Pons (tissue), 1 donor: ENCODE data around the gene FOXM1.

Experiments used
- DNase-seq: peaks from one replicate; pipeline ENCODE4 v3.0.0-alpha.2; 2016; ENCODE audit warnings: low spot score

Gene FOXM1

DNA sequence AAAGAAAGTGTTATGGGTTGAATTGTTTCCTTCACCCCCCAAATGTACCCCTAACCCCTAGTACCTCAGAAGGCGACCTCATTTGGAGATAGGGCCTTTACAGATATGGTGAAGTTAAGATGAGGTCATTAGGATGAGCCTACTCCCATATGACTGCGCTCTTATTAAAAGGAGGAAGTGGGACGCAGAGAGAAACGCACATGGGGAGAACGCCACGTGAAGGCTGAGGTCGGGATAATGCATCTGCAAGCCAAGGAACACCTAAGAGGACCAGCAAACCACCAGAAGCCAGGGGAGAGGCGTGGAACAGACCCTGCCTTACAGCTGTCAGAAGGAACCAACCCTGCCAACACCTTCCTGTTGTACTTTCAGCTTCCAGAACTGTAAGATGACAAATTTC, 40.4 kb downstream of the FOXM1 start:
- no peak for DNase-seq

GRCh38 chr12:2835691-2836403, 41.1 kb downstream of the FOXM1 start:
- no peak for DNase-seq

DNA sequence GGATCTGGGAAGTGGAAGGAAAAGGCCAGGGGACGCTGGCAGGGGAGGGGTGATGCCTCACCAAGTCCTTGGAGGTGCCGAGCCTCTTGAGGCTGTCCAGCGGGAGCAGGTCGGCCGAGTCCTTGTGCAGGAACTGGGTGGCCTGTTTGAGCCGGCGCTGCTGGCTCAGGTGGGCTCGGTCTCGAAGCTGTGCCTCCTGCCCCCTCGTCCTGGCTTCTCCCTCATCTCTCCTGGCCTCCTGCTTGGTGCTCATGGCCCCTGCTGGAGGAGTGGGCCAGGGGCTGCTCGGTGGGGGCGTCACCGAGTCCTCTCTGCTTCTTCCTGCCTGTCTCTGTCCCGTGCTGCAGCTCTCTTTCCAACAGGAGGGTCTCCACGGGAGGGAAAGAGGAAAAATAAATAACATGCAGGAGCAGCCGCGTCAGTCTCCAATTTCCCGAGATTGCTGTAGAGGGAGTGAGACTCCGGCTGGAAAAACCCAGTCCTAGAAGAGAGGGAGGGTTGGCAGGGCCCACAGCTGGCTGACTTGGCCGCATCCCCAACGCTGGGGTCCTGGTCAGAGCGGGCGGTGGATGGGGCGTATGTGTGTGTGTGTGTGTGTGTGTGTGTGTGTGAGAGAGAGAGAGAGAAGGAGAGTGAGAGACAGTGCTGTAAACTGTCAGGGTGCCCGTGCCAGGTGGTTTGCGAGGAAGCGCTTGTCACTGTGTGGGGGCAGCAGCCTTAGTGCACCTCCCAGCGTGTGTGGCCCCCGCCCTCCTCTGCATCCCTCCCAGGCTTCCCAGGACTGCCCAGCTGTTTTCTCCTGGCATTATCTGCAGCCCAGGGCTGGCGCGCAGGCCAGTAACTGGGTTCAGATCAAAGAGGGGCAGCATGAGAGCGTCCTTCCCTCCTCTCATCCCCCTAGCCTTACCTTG, 42.1 kb downstream of the FOXM1 start, which contains the start of gene NRIP2:
NRIP2 (minus strand) TSS at position 455 of the 911 bp plus-strand sequence; CDS start at position 403, 52 bp downstream.
- DNase-seq = peak; percentile 72

GRCh38 chr12:2833810-2834209, 43.2 kb downstream of the FOXM1 start:
- DNase-seq = no peak

- no peak for DNase-seq
These were observed 43.6 kb downstream of the FOXM1 start for GRCh38 chr12:2833327-2833726.

DNA sequence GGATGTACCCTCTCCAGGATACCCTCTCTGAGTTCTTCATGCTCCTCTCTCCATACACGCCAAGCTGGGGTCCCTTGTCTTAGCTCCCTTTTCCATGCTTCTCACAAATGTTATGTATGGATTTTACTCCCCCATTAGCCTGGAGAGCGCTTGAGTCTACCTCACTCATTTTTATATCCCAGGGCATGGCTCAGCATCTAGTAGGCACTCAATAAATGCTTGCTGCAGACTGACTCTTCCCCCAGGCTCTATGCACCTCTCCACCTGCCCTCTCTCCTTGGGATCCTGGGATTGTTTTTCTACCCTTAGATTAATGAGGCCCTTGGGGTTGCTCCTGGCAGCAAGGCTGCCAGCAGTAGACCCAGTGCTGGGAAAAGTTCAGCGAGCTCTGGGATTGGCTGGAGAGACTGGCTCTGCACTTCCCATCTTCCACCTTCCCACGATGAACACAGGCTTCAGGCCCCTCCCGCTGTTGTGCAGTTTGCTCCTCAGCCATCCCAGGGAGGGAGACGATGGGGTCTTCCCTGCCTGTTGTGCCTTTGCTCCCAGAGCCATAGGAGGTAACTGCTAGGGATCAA, 44.3 kb downstream of the FOXM1 start:
- DNase-seq = no peak

DNA sequence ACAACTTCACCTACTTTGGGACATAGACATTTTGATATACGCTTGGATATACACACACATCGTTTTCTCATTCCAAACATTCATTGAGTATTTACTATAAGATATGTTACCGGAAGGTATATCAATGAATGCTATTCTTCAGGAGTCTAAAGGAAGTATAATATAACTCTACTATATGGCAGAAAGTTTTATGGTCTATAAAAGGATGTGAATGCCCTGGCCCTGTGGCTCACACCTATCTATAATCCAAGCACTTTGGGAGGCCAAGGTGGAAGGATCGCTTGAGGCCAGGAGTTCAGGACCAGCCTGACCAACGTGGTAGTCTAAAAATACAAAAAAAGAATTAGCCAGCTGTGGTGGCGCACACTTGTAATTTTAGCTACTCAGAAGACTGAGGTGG, 47.7 kb downstream of the FOXM1 start:
- no peak for DNase-seq

GRCh38 chr12:2826721-2827515, 50.1 kb downstream of the FOXM1 start:
- no peak for DNase-seq

DNA sequence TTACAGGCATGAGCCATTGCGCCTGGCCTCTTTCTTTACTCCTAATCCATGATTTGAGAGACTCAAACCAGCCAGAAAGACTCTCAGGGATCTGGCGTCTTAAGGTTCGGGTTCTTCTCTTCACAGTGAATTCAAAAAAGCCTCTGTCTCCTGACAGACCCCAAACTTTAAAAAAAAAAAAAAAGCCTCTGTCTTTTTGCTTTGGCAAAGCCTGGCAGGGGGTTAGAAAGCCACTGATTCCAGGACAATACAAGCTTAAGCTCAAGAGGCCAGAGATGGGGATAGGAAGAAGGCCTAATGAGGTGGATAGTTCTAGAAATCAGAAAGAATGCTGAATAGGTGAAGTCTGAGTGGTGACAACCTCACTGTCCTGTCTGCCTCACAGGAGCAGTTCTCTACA, 50.9 kb downstream of the FOXM1 start:
- DNase-seq = no peak

DNA sequence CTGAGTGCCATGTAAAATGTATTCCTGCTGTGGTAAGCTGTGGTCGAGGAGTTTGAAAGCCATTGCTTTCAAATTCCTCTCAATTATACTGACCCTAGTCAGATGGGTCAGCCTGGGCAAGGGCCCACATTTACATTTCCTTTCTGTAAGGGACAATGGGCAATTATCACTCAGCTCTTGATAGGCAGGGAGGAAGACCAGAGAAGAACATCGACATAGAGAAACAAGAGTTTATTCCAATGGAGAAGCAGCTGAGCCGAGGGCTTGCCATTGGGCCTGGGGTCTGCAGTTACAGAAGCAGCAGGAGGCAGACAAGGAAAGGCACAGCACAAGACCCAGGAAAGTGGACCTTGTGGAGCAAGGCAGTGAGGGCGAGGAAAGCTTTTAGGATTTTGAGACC, 51.8 kb downstream of the FOXM1 start:
- peak; percentile 85 for DNase-seq

- DNase-seq = no peak
These were observed 52.4 kb downstream of the FOXM1 start for GRCh38 chr12:2824541-2824940.

- no peak for DNase-seq
These were observed 53.5 kb downstream of the FOXM1 start for GRCh38 chr12:2823483-2823882.

GRCh38 chr12:2820432-2820831, 56.5 kb downstream of the FOXM1 start:
- no peak for DNase-seq

DNA sequence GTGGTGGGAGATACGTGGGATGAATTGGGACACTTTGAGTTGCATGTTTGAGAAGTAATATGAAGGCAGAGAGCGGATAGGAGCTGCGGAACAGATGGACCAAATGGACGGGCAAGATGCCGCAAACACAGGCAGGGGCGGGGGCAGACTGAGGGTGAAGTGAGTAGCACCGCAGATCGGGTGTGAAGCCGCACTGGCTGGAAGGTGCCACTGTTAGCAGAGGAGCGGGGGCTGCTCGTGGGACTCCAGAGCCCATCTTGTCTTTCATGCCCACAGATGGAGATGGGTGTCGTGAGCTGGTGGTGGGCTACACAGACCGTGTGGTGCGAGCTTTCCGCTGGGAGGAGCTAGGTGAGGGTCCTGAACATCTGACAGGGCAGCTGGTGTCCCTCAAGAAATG, 57.2 kb downstream of the FOXM1 start:
- DNase-seq = no peak

DNA sequence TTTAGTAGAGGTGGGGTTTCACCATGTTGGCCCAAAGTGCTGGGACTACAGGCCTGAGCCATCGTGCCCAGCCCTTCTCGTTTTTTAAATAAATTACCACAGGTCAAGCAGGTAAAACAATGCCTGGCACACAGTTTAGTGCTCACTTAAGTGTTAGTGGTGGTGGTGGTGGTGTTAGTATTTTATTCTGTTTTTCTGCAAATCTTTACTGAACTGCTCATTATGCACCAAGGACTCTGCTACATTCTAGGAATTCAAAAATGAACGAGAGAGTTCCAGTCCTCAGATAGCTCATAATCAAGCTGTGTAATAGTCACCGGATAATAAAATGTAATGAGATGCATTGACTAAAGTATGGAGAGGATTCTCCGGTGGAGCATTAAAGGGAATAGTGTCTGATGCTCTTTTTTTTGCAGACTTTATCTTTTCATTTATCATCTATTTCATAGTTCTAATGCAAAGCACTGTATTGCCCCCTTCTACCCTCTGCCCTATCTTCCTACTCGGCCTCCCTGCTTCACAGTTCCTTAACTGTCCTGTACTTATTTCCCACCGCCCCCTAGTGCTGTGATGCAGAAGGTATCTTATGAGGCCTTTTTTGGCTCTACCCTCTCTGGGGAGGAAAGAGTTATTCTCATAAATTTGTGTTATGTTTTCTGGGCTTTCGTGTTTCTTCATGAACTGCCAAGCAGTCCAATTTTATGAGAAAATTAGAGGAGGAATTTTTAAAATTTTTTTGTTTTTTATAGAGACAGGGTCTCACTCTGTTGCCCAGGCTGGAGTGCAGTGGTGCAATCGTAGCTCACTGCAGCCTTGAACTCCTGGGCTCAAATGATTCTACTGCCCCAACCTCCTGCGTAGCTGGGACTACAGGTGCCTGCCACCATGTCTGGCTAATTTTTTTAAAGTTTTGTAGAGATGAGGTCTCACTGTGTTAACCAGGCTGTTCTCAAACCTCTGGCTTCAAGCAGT, 63.5 kb downstream of the FOXM1 start:
- peak; percentile 65 for DNase-seq

- DNase-seq = peak; percentile 100
These were observed 64.4 kb downstream of the FOXM1 start, which contains the start of gene ITFG2 for GRCh38 chr12:2812290-2813213. Gene ITFG2 (plus strand): TSS chr12:2812668. CDS start chr12:2812761, 93 bp downstream.

DNA sequence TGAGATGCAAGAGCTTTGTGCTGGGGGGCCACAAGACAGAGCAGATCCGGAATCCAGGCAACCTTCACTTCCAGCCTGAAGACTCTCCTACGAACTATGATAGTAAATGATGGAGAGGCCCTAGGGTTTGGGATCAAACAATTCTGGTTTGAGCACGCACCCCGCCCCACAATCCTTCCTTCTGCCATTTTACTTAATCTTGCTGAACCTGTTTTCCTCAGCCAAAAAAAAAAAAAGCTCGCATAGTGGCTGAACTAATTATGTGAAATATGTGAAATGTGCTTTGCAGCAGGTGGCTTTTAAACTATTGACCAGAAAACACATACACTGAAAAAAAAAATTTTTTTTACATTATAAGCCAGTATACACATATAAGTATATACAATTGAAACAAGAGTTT, 65.2 kb downstream of the FOXM1 start:
- no peak for DNase-seq
